ENCODE data around the gene IPCEF1. TPM values are rescaled to one million over a fixed set of nuclear protein-coding genes. Genes with fewer than 3 reads are reported as not detected.

The IPCEF1 gene
- total RNA-seq, 2 donors from 2014 or later, result 3.0 to 5.7 TPM

GRCh38 chr6:154402081-154402780, 45.6 kb upstream of the IPCEF1 start:
- intact Hi-C loops (cut with DNase I), result no loop called here
- 91 to 92% methylated on average over 6 of the region's 6 CpGs for WGBS, 2 donors
- peaks cover 8 to 12% of the 10 kb centered on the region in 2 donors for H3K36me3 ChIP-seq (replicated peaks in 1 of 2; ENCODE audit: insufficient read depth in 1 of 2, low read depth in 2 of 2)

GRCh38 chr6:154399097-154399496, 42.5 kb upstream of the IPCEF1 start:
- Histone ChIP-seq H3K4me1 (no peaks in the 10 kb centered on the region), H3K27me3 (no peaks in the 10 kb centered on the region), H3K9me3 (no peaks in the 10 kb centered on the region), H3K4me3 (no peak overlapping the region), H3K36me3 (replicated peaks in 1 of 2; ENCODE audit: insufficient read depth in 1 of 2, low read depth in 2 of 2) (peaks cover 0 to 4% of the 10 kb centered on the region in 2 donors), H3K27ac (no peak overlapping the region)
- no peak for ATAC-seq
- intact Hi-C loops (cut with DNase I), result no loop called here
- 92 to 93% methylated on average over 5 of the region's 5 CpGs for WGBS, 2 donors
- no peak for TF ChIP-seq POLR2A (IDR thresholded peaks at IDR 0.05)
- TF ChIP-seq CTCF (IDR thresholded peaks at IDR 0.05), result no peak
- no peak for DNase-seq

More at GRCh38 chr6:154402081-154402780, 45.6 kb upstream of the IPCEF1 start:
- Histone ChIP-seq H3K4me1 (no peaks in the 10 kb centered on the region), H3K4me3 (no peak overlapping the region), H3K9me3 (no peaks in the 10 kb centered on the region), H3K27me3 (no peaks in the 10 kb centered on the region), H3K27ac (no peak overlapping the region)
- ATAC-seq (no peak), DNase-seq (no peak)
- no peak for TF ChIP-seq CTCF (IDR thresholded peaks at IDR 0.05)
- no peak for TF ChIP-seq POLR2A (IDR thresholded peaks at IDR 0.05)

GRCh38 chr6:154397491-154398195, 41.0 kb upstream of the IPCEF1 start:
- Histone ChIP-seq H3K9me3 (no peaks in the 10 kb centered on the region), H3K4me1 (no peaks in the 10 kb centered on the region), H3K4me3 (no peak overlapping the region), H3K36me3 (replicated peaks in 1 of 2; ENCODE audit: insufficient read depth in 1 of 2, low read depth in 2 of 2) (peaks cover 0 to 4% of the 10 kb centered on the region in 2 donors), H3K27me3 (no peaks in the 10 kb centered on the region), H3K27ac (no peak overlapping the region)
- TF ChIP-seq POLR2A (IDR thresholded peaks at IDR 0.05) (no peak), CTCF (IDR thresholded peaks at IDR 0.05) (no peak)
- intact Hi-C loops (cut with DNase I), result no loop called here
- WGBS, 2 donors, result 94 to 96% methylated on average over 9 of the region's 9 CpGs
- DNase-seq, result no peak
- no peak for ATAC-seq

GRCh38 chr6:154395878-154396277, 39.3 kb upstream of the IPCEF1 start:
- ATAC-seq (no peak), DNase-seq (no peak)
- WGBS, 2 donors, result 94 to 99% methylated on average over 6 of the region's 6 CpGs
- intact Hi-C loops (cut with DNase I), result no loop called here
- H3K9me3 ChIP-seq, result no peaks in the 10 kb centered on the region
- no peak overlapping the region for H3K27ac ChIP-seq
- no peaks in the 10 kb centered on the region for H3K27me3 ChIP-seq
- no peaks in the 10 kb centered on the region for H3K4me1 ChIP-seq
- H3K36me3 ChIP-seq (replicated peaks in 1 of 2; ENCODE audit: insufficient read depth in 1 of 2, low read depth in 2 of 2), result no peaks in the 10 kb centered on the region
- H3K4me3 ChIP-seq, result no peak overlapping the region
- TF ChIP-seq CTCF (IDR thresholded peaks at IDR 0.05) (no peak), POLR2A (IDR thresholded peaks at IDR 0.05) (no peak)
